ENCODE results near the gene EMCN.

DNA sequence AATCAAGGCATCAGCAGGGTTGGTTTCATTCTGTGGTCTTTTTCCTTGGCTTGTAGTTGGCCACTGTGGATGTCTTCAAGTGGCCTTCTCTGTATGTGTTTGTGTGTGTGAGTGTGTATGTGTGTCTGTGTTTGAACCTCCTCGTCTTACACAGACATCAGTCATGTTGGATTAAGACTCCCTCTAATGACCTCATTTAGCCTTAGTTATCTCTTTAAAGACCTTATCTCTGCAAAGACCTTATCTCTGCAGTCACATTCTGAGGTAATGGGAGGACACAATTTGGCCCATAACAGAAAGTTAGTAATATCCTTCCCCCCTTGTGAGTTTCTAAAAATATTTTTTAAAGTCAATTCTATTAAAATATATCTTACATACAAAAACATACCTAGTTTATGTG lies 126.7 kb downstream of the EMCN start:
- TF ChIP-seq, protein P1, sequence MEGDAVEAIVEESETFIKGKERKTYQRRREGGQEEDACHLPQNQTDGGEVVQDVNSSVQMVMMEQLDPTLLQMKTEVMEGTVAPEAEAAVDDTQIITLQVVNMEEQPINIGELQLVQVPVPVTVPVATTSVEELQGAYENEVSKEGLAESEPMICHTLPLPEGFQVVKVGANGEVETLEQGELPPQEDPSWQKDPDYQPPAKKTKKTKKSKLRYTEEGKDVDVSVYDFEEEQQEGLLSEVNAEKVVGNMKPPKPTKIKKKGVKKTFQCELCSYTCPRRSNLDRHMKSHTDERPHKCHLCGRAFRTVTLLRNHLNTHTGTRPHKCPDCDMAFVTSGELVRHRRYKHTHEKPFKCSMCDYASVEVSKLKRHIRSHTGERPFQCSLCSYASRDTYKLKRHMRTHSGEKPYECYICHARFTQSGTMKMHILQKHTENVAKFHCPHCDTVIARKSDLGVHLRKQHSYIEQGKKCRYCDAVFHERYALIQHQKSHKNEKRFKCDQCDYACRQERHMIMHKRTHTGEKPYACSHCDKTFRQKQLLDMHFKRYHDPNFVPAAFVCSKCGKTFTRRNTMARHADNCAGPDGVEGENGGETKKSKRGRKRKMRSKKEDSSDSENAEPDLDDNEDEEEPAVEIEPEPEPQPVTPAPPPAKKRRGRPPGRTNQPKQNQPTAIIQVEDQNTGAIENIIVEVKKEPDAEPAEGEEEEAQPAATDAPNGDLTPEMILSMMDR (IDR thresholded peaks at IDR 0.05), result no peak
- no peak for TF ChIP-seq EZH2 (IDR thresholded peaks at IDR 0.05; ENCODE audit: borderline replicate concordance, insufficient read depth, low read depth, low read length, poor library complexity, severe bottlenecking)
